Body of pancreas (tissue), 4 donors: Measurements from ENCODE around the gene SLC9A1. TPM values are rescaled to one million over a fixed set of nuclear protein-coding genes. Genes with fewer than 3 reads are reported as not detected.

Experiments
- ATAC-seq: fragments of 150-250 bp; one replicate; pipeline ENCODE4 v1.9.1; 2016
- DNase-seq, 4 donors: peaks; one replicate each; pipeline ENCODE4 v3.0.0-alpha.2; 2019
- H3K27ac ChIP-seq, 4 donors: fragments of 200-600 bp; sonication (generic); 1 replicate in 3 of 4; 2 replicates in 1 of 4; pipeline versions ENCODE4 v1.5.1 to v1.6.1; 2016 to 2019; ENCODE audit warnings: mild to moderate bottlenecking in 1 of 4, mixed read lengths in 1 of 4, moderate library complexity in 1 of 4
- H3K27me3 ChIP-seq, 2 donors: fragments of 200-600 bp; sonication (generic); one replicate each; pipeline ENCODE4 v1.6.0; 2016; ENCODE audit warnings: mild to moderate bottlenecking in 1 of 2
- H3K36me3 ChIP-seq, 2 donors: fragments of 200-600 bp; sonication (generic); replicated peaks in 1 of 2; 2 replicates each; pipeline ENCODE4 v1.5.1; 2016; ENCODE audit warnings: low read depth in 2 of 2; ENCODE audit not compliant: insufficient read depth in 1 of 2
- H3K4me1 ChIP-seq: fragments of 200-600 bp; sonication (generic); one replicate; pipeline ENCODE4 v1.6.0; 2016
- H3K4me3 ChIP-seq, 2 donors: fragments of 200-600 bp; sonication (generic); 1 replicate in 1 of 2; 2 replicates in 1 of 2; pipeline ENCODE4 v1.5.1; 2016 to 2019
- H3K9me3 ChIP-seq, 3 donors: fragments of 200-600 bp; sonication (generic); 1 replicate in 2 of 3; 2 replicates in 1 of 3; pipeline ENCODE4 v1.5.1; 2016
- CTCF ChIP-seq, 7 experiments: fragments of 450-650 bp in 4 of 7; fragments of 200-600 bp in 3 of 7; sonication (generic) in 3 of 7; IDR thresholded peaks; one replicate each; pipeline ENCODE4 v1.5.1; 2016 to 2019; ENCODE audit warnings: antibody characterized with exemption in 7 of 7
- POLR2A ChIP-seq, 3 donors: fragments of 450-650 bp; IDR thresholded peaks; one replicate each; pipeline ENCODE4 v1.6.1; 2016; ENCODE audit warnings: antibody characterized with exemption in 3 of 3, mild to moderate bottlenecking in 2 of 3
- WGBS, 2 donors: methylation state at CpG; one replicate each; pipeline ENCODE4 v1.1.5; 2017; 5-methylcytosine and 5-hydroxymethylcytosine counted together
- intact Hi-C: fragments of 100-400 bp; cut with DNase I; formaldehyde crosslinking; loops from one replicate; pipeline ENCODE4 v1.15.1; 2023
- total RNA-seq, 2 donors: library from RNA; depleted of rRNA; stranded (reverse); fragments of >200 nt; gene quantifications; one replicate each; pipeline ENCODE4 v1.1.0, GENCODE V29; 2016

Gene SLC9A1
- total RNA-seq, 2 donors from 2014 or later: 6.9 to 7.8 TPM

- intact Hi-C loops: no loop called here
- Histone ChIP-seq H3K27me3 (no peaks in the 10 kb centered on the region), H3K4me1 (peaks cover 11% of the 10 kb centered on the region), H3K27ac (no peak overlapping the region), H3K9me3 (no peaks in the 10 kb centered on the region), H3K4me3 (no peak overlapping the region), H3K36me3 (no peaks in the 10 kb centered on the region)
- TF ChIP-seq CTCF (IDR thresholded peaks at IDR 0.05): peak in 3 of 7 experiments; percentile 8 to 19 (median 14)
- TF ChIP-seq POLR2A (IDR thresholded peaks at IDR 0.05): no peak
- ATAC-seq (no peak), DNase-seq (peak in 1 of 4 donors; percentile 47)
- 93% methylated on average over 21 to 23 of the region's 23 CpGs for WGBS, 2 donors
These were observed 45.7 kb downstream of the SLC9A1 start for GRCh38 chr1:27109103-27109822.

GRCh38 chr1:27108588-27108987, 46.3 kb downstream of the SLC9A1 start:
- intact Hi-C loops: no loop called here
- H3K4me1 ChIP-seq: peaks cover 11% of the 10 kb centered on the region
- H3K4me3 ChIP-seq: no peak overlapping the region
- ATAC-seq (no peak), DNase-seq (no peak)
- H3K27me3 ChIP-seq: no peaks in the 10 kb centered on the region
- no peaks in the 10 kb centered on the region for H3K9me3 ChIP-seq
- TF ChIP-seq POLR2A (IDR thresholded peaks at IDR 0.05) (no peak), CTCF (IDR thresholded peaks at IDR 0.05) (no peak)
- H3K27ac ChIP-seq: no peak overlapping the region
- WGBS, 2 donors: 87 to 90% methylated on average over 4 to 7 of the region's 7 CpGs
- no peaks in the 10 kb centered on the region for H3K36me3 ChIP-seq

DNA sequence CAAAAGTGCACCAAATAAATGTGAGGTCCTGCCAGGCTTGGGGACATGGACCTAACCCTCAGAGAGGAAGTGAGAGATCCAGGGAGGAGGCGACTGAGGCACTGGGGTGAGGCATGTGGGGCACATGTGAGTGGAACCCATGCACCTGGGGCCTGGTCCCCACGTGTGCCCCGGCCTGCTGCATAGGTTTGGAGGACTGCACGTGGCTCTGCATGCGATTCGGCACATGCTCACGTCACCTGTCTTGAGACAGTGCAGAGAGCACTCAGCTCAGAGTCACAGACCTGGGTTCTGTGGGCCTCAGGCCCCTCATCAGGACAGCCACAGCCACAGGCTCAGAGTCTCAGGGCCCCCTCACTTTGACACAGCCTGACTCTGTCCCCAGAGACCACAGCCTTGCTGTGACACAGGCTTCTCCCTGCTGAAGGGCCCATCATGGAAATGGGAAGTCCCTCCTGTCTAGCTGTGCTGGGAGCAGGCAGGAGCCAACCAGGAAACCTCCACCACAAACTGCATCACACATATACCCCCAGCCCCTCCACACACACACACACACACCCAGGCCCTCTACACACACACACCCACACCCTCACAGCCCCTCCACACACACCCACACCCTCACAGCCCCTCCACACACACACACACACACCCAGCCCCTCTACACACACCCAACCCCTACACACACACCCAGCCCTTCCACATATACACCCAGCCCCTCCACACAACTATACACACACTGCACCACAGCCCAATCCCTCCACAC, 48.2 kb downstream of the SLC9A1 start:
- H3K36me3 ChIP-seq: no peaks in the 10 kb centered on the region
- ATAC-seq (no peak), DNase-seq (no peak)
- no peak overlapping the region for H3K4me3 ChIP-seq
- H3K9me3 ChIP-seq: no peaks in the 10 kb centered on the region
- no peaks in the 10 kb centered on the region for H3K27me3 ChIP-seq
- whole genome bisulfite sequencing, 2 donors: 80 to 89% methylated on average over 5 to 7 of the region's 7 CpGs
- intact Hi-C loops: no loop called here
- peaks cover 2% of the 10 kb centered on the region for H3K4me1 ChIP-seq
- H3K27ac ChIP-seq: no peak overlapping the region
- TF ChIP-seq POLR2A (IDR thresholded peaks at IDR 0.05): no peak
- TF ChIP-seq CTCF (IDR thresholded peaks at IDR 0.05): no peak

DNA sequence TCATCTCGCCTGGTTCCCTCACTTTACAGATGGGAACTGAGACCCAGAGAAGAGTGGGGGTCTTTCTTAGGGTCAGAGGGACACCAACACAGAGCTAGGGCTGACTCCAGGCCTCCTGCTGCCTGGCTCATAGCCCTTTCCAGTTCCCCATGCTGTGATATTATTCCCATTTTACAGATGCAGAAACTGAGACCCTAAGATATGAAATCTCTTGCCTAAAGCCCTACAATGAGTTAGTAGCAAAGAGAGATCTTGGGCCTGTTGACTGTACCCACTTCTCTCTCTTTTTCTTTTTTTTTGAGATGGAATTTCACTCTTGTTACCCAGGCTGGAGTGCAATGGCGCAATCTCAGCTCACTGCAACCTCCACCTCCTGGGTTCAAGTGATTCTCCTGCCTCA, 49.9 kb downstream of the SLC9A1 start:
- Histone ChIP-seq H3K4me3 (no peak overlapping the region), H3K36me3 (no peaks in the 10 kb centered on the region), H3K9me3 (no peaks in the 10 kb centered on the region), H3K27ac (no peak overlapping the region), H3K27me3 (no peaks in the 10 kb centered on the region), H3K4me1 (no peaks in the 10 kb centered on the region)
- intact Hi-C loops: no loop called here
- WGBS, 2 donors: 75 to 100% methylated on average over 2 of the region's 2 CpGs
- TF ChIP-seq CTCF (IDR thresholded peaks at IDR 0.05) (no peak), POLR2A (IDR thresholded peaks at IDR 0.05) (no peak)
- DNase-seq (no peak), ATAC-seq (no peak)
